GM19467 (cell line): ENCODE data around the gene INSC.

Source experiments
- ATAC-seq: cut with Tn5 transposase; IDR thresholded peaks from one replicate; pipeline ENCODE4 v1.9.1; 2021; ENCODE audit warnings: mild to moderate bottlenecking, moderate library complexity; ENCODE audit not compliant: unreplicated experiment

The INSC gene

DNA sequence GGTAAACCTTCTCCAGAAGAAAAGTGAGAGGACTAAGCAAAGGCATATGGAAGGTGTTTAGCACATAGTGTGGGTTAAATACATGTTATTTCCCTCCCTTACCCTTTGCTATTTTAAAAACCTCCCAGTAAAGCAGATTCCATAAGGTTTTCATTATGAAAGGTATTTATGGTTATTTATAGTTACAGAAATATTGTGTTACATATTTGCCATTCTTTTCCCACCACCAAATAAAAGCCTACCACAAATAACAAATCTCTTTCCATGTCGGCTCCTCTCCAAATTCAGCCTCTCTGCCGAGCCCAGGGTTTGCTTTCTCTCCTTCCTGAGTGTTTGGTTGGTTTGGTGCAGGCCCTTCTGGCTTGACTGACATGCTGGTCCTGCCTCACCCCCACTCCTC is 64.4 kb downstream of the INSC start:
- no peak for ATAC-seq

DNA sequence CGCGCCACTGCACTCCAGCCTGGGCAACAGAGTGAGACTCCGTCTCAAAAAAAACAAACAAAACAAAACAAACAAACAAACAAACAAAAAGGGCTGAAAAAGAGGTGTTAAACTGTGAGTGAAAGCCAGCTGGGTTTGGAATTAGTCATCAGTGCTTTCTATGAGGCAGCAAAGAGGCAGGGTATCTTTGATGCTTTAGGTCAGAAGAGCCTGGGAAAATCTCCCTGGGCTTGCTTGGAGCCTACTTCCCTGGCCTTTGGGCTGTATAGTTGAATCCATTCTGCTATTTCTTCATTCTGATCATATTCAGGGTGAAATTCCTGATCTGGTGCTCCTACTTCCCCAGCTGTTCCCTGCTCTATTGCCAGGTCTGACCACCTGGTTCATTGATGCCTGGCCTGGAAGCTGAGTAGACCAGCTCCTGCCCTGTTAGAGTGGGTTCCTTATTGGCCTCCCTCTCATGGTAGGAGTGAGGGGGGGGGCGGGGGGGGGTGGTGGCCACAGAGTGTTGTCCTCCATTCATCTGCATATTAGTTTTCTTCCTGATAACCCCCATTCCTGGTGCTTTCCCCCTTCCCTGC is 65.6 kb downstream of the INSC start:
- no peak for ATAC-seq

DNA sequence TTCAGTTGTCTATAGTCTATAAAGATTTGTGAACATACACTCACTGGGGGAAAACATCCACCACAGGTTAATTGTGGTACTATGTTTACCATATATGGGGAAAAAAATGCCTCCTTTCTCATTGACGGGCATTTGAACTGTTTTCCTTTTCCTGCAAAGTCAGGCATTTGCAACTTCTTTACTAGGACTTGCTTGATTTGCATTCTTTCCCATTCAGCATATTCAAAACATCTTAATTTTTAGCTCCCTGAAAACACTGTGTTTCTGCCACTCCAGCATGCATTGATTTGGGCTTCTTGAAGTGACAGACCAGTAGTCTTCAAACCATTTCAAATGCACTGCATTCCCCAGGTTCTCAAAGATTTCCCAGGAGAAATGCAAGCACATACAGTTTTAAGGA is 67.6 kb downstream of the INSC start:
- ATAC-seq: no peak

DNA sequence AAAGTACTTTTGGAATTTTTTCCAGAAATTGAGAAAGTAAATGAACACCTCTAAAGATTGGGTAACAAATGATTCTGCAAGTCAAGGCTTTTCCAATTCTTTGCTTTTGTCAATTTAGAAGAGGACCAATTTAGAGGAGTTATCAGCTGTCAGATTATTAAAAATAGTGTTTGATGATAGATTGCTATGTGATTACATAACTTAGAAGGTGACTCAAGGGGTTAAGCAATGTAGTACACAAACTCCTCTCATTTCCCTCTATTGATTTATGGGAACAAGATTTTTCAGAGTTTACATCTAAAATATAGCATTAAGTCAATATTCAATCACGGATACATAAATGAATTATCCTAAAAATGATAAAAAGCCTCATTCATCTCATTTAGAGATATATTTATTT is 70.3 kb downstream of the INSC start:
- no peak for ATAC-seq

DNA sequence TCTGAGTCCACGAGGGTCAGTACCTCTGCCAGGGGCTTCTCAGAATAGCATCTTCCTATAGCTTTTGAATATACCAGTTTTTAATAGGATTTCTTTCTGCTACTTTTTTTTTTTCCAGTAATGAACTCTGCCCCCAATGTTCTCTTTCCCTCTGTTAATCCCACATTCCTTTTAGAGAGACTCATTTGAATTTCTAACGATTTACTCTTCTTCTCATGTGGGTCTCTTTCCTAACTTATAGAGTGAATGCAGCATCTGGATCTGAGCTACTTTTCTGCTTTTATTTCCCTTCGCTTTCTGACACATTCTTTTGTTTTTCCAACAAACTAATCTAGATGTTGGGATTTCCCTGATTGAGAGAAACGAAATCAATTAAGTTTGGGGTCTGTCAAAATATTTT is 71.4 kb downstream of the INSC start:
- ATAC-seq: no peak

DNA sequence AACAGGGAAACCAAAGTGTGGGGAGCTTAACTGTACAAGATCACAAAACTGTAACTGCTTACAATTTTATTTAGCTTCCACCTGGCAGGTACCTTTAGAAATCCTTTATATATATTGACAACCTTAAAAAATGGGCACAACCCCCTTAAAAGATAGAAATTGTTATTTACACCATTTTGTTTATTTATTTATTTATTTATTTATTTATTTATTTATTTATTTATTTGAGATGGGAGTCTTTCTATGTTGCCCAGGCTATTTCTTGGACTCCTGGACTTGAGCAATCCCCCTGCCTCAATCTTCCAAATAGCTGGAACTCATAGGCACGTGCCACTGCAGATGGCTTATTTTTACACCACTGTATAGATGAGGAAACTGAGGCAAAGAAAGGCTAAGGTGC is 74.5 kb downstream of the INSC start:
- ATAC-seq: no peak

DNA sequence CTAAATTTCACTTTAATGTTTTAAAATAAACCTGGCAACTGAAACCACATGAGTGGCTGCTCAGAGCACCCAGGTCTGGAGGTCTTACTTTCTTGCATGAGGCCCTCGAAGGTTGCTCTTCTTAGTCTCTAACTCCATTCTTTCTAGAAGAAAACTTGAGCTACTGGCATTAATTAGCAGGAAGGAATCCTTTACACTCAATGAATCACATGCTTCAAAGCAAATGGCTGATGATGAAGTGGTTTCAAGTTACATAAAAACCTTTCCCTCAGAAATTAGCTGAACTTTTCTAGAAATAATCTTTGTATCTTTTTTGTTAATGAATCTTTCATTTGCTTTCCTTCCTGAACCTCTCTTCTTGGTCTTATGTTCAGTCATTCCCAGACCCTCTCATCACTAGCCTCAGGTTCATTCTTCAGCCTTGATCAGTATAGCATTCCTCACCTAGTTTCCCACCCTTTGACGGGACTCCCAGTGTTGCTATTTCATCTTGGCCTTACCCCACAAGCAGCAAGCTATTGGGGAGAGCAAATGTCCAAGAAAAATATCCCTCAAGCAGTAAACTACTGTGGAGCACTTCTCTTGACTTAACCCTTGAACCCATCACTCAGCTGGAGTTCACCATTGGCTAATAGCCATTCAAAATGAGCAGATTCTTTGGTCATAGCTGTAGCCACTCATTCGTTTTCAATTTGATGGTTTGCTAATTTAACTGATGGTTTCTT is 75.1 kb downstream of the INSC start:
- ATAC-seq: no peak

DNA sequence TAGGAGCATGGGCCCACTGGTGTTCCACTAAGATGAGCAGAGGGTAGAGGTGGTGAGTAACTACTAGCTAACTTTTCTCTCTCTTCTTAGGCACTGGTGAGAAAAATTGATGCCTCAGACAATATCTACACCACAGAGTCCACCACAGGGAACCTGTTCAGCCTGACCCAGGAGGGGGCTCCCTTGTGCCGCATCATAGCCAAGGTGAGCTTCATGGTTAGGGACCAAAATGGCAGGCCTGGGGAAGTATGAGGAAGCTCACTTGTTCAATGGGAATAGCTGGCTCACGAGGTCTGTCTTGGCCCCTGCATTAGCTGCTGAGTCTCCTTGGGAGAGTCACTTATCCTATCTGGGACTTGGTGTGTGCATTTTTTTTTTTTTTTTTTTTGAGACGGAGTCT is 75.9 kb downstream of the INSC start:
- no peak for ATAC-seq

DNA sequence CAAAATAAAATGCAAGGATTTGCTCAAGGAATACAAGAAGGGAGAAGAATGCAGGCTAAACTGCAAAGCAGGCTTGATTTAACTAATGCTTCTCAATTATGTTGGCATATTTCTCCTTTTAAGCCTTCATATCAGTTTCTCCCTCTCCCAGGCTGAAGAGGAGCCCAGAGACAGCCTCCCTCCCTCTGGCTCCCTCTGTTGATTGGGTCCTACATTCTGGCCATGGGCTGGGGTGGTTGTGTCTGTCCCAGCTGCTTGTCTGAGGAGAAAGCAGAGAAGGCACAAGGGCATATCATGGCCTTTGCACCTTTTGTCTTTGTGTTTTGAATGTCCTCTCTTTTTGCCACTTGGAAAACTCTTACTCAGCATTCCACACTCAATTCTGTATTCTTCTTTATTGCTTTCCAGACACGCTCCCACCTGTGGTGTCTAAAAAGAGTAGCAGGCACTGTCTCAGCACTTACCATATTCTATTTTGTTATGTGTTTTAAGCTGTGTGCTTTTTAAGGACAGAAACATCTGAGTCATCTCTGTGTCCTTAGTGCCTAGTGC is 77.4 kb downstream of the INSC start:
- no peak for ATAC-seq

DNA sequence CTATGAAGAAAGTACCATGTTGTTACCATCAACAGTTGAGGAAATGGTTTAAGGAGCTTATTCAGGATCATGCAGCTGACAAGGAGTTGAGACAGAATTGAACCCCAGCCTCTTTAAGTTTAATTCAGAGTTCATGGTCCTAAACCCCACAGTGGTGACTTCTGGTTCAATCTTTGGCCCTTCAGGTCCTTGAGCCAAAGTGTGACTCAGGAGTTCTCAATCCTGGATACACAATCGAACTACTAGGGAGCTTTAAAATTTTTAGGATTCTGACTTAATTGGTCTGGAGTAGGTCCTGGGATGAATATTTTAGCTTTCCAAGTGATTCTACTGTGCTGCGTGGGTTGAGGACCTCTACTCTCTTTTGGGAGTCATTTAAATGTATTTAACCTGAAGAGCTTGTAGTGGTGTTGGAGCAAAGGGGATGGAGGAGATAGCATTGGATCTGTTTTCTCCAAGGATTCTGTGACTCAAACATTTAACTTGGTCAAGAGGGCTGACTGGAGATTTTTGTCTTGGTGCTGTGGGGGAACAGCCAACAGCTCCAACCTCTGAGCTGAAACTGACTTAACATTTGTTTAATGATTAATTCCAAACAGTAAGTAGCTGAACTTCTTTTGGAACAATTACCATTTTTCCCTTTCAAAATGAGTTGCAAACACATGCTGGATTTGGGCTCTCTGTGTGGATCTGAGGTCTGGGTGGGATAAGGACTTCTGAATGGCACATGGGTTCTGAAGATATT is 80.1 kb downstream of the INSC start:
- ATAC-seq: no peak

DNA sequence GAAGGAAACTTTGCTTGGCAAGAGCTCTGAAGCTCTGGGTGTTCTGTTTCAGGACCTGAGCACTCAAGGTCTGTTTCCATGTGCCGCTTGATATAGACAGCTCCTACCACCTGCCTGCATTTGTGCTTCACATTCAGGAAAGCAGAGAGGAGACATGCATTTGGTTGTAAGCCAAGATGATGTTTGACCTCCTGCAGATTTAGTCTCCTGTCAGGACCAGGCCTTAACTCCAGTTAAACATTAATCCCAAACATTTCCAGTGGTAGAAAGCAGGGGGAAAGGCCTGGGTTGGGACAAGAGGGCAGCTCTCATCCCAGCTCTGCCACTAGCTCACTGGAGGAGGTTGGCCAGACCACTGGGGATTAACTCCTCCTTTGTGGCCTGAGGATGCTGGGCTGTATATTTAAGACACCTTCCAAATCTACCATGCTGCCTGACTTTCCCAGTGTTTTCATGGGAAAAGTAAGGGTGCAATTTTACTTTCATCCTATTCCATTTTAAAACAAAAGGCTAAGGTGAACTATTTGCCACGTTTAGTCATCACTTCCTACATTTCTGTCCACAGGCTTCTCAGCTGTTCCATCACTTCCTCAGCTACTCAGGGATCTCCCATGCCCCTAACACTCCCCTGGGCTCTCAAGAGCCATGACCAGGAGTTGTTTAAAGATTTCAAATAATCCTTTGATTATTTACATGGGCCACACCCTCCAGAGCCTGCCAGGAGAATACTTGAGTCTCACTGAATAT is 80.9 kb downstream of the INSC start:
- no peak for ATAC-seq

DNA sequence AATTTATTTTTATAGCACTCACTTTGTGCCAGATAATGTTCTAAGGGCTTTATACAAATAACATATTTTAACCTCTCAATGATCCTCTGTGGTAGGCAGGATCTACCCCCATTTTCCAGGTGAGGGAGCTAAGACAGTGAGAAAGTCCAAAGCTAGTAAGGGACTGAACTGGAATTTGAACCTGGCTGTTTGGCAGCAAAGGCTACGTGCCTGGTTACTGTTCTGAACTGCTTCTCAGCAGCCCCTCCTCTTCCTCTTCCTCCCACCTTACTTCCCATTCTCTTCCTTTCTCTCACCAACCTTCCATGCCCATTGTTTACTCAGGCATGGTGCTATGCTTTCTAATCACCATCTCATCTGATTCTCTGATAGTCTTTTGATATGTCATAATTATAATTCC is 82.0 kb downstream of the INSC start:
- ATAC-seq: no peak

DNA sequence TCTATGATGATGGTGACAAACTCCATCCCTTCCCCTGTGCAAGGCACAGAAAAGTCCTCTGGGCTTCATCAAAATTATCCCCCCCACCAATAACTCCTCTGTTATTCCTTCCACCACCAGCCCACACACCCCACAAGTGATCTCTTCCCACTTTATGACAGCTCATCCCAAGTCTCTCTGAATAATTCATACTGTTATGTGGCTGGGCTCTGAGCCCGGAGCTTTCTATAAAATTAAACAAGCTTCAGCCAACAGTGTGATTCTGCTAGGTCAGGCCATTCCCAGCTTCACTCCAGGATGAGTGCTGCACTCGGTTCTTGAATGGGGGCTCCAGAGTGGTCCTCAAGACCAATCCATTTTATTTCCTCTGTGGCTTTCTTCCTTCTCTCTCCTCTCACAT is 83.0 kb downstream of the INSC start:
- ATAC-seq: no peak

DNA sequence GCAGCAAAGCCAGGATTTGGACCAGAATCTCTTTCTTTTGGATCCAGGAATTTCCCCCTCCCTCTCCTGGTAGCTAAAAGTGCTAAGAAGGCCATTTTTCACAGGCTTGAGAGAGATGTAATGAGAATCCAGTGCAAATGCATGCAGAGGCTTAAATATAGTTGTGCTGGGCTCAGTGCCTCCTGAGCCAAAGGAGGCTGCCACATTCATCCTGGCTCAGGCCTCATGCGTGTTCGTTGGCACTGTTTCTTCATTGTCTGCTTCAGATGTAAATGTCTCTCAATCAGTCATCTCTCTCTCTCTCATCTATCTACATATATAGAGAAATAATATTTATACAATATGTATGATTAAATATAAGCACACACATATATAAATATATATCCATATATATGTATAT is 83.6 kb downstream of the INSC start:
- ATAC-seq: no peak

DNA sequence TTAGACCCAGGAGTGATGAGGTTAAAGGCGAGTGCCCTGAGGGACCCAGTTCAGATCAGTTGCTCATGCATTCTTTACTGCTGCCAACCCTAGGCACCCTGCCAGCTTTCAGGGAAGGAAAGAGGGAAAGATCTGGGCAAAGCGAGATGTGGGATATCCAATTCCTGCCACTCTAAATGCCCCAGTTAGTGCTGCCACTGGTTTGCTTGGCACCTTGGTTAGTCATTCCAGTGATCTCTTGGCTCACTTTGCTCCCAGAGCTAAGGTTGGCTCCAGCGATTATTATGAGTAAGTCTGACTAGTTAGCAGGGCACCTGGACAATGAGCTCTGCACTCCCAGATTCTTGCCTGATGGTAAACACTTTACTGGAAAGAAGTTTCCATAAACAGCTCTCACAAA is 85.0 kb downstream of the INSC start:
- ATAC-seq: no peak

DNA sequence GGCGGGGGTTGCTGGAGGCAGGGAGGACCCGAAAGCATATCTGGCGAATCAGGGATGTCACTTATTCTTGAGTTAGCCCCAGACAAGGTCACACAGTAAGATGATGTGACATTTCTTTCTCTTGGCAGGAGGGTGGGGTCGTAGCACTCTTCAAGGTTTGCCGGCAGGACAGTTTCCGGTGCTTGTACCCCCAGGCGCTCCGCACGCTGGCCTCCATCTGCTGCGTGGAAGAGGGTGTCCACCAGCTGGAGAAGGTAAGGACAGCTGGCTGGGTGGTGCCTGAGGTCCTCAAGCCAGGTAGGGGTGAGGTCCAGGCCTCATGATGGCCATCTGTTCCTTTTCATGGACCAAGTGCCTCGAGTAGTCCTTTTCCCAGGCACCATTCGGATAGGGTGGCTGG is 86.0 kb downstream of the INSC start:
- ATAC-seq: no peak

DNA sequence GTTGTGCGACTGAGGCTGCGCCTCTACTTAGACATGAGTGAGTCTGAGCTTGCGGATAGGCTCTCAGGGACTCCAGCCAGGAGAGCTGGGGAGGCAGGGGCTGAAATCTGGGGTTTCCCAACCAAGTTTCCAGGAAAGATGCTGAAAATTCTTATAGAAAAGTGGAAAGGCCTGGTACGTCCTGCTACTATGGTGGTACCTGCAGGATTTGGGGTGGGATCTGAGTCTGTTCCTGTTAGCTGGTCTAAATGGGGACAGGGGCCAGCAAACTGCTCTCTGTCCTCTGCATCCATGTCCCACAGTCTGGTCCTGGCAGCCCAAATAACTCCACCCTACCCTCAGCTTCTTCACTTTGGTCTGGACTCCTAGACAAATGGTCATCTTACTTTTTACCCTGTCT is 86.9 kb downstream of the INSC start:
- ATAC-seq: no peak

DNA sequence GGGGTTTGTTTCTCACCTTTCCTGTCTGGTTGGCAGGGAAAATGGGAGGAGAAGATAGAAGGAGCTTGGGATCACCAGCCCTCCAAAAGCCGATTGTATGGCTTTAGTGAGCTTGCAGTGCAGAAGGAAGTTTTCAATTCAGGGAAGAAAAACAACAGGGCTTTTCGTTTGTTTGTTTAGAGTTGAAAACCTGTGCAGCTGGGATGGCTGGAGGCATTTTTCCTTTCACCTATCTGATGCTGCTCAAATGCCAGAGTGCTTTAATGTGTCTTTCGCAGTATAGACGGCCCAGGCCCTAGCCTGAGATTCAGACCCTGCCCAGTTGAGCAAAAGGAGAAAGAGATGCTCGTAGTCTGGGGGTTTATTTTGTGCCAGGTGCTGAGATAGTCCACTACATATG is 87.9 kb downstream of the INSC start:
- no peak for ATAC-seq

DNA sequence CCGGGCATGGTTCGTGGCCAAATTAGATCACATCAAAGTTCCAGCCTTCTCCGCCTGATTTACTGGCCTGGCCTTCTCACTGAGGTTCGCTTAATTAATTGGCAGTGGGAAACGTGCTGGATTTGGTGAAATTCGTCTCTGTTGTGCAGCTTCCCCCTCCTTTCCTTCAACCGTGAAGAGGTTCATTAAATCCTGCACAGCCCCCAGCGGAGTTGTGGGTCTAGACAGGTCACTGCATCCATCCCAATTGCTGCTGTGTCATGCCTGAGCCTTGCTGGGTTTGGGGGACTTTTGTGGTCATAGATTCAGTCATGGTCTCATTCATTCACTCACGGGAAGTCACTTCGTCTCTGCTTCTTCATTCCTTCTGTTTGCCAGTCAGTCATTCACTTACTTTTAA is 90.0 kb downstream of the INSC start:
- no peak for ATAC-seq

DNA sequence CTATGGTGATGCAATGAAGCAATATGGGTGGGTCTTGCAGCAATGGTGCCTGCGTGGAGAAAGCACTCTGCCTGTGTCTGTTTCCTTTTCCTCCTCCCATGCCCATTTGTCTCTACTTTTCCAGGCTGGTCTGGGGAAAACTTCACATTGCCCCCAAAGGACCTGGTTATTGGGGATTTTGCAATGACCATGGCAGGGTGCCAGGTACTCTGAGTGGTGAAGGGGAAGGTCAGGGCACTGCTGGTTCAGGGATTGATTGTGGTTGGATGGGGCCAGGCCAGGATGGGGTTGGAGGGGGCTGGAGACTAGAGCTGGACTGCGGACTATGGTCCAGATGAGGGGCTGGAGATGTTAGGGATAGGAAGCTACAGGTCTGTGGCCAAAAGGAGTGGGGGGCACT is 92.1 kb downstream of the INSC start:
- no peak for ATAC-seq
